ENCODE data around the gene FAM227B.

DNA sequence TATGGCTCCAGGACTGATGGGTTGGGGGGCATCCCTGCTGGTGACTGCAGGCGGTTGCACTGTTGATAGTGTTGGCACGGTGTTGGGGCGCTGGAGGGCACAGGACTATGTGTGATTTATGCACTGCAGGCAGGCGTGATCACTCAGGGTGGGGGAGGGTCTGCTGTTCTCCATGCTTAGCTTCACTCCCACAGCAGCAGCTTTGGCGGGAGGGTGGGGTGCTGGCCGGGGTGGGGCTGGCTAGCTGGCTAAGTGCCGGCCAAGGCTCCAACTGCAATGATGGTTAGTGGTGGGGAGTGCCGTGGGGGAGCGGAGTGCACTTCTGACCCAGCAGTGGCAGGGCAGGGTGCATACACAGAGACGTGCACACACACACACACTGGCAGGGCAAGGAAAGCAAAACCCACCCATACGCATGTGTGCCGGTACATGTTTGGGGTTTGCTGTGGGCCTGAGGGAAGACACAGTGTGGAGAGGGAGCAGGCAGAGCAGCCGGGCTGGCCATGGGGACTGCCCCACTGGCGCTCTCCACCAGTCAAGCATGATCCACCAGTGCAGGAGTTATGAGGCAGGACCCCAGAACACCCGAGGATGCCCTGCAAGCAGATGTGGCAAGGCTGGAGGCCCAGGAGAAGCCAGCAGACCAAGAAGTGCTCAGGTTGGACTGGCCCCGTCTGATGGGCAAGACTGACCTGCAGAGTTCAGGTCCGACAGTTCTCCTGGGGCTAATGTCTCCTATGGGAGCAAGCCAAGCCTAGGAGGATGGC is 214.1 kb downstream of the FAM227B start:
- TF ChIP-seq POLR2A (IDR thresholded peaks at IDR 0.05) (no peak), CTCF (IDR thresholded peaks at IDR 0.05) (no peak)
